HG03378 (cell line): ENCODE results near the gene HMHB1.

Source experiments
- ATAC-seq: cut with Tn5 transposase; IDR thresholded peaks from one replicate; pipeline ENCODE4 v1.9.1; 2021; ENCODE audit warnings: mild to moderate bottlenecking, moderate library complexity; ENCODE audit not compliant: unreplicated experiment

HMHB1 gene

DNA sequence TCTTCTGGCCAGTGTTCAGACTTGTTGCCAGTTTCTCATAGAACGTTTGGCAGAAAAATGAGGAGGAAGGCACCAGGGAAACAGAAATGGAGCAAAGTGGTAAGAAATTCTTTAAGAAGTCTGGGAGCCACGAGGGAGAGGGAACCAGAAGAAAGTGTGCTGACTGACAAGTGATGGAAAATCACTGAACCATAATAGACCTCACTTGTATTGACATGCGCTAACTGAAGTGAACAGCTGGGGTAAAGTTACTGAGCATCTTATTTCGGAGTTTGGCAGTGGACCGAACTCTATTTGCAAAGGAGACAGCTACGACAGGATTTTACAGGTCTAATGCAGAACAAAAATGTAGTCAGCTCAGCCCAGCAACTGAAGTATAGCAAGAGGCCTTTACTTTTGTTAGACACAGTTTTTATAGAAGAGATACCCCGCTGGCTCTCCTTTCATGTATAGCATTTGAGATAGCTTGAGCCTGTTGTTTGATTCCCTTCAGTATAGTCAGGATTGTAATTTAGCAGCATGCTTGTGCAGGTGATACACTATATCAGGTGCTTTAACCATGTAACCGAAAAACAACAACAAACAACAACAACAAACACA is 53.6 kb downstream of the HMHB1 start:
- ATAC-seq, result no peak
